ENCODE data around the gene PLLP.

- TF ChIP-seq CTCF (IDR thresholded peaks at IDR 0.05) (no peak), POLR2AphosphoS5 (IDR thresholded peaks at IDR 0.05) (no peak)
Observed at GRCh38 chr16:57236022-57236350, 48.5 kb downstream of the PLLP start.
